A549 (cell line): Measurements from ENCODE around the gene ANKS1B. TPM values are rescaled to one million over a fixed set of nuclear protein-coding genes. Genes with fewer than 3 reads are reported as not detected.

Source experiments
- ATAC-seq, 2 experiments: fragments of 200-7000 bp in 1 of 2; fragments of >200 bp in 1 of 2; cut with Nextera tagmentation in 1 of 2; cut with Tn5 transposase in 1 of 2; 3 replicates each; pipeline versions ENCODE4 v1.8.0 to v1.9.1; 2018 to 2020; ENCODE audit warnings: mild to moderate bottlenecking in 1 of 2, moderate library complexity in 1 of 2
- CTCF ChIA-PET: fragments of 300-600 bp; sonication (Branson Sonifier 250); formaldehyde crosslinking; extraction: SDS; loops from one replicate; lab custom pipeline; 2021; ENCODE audit warnings: antibody characterized with exemption, inconsistent platforms; lab: Yijun Ruan, JAX
- POLR2A ChIA-PET: fragments of 350-600 bp; formaldehyde crosslinking; extraction: SDS; loops from one replicate; lab custom pipeline; 2021; ENCODE audit warnings: antibody characterized with exemption, inconsistent platforms; lab: Yijun Ruan, JAX
- DNase-seq, 2 experiments: peaks; one replicate each; pipeline versions ENCODE4 v3.0.0 to v3.0.0-alpha.2; 2011 to 2016; ENCODE audit warnings: low read depth in 1 of 2, low spot score in 1 of 2
- FAIRE-seq: peaks from 2 replicates; lab custom pipeline; 2011; peaks lifted over from hg19 to GRCh38; lab: Jason Lieb, UNC
- H3K27ac ChIP-seq, 2 experiments: fragments of >200 bp; sonication (Bioruptor Twin); formaldehyde crosslinking; 3 replicates each; pipeline ENCODE4 v1.5.1; 2016 to 2017
- H3K4me1 ChIP-seq: fragments of >200 bp; sonication (Bioruptor Twin); formaldehyde crosslinking; 3 replicates; pipeline ENCODE4 v1.6.1; 2016
- H3K4me2 ChIP-seq: fragments of >200 bp; sonication (Bioruptor Twin); formaldehyde crosslinking; 3 replicates; pipeline ENCODE4 v1.6.1; 2016
- H3K4me3 ChIP-seq: fragments of >200 bp; sonication (Bioruptor Twin); formaldehyde crosslinking; 3 replicates; pipeline ENCODE4 v1.5.1; 2016
- H3K9me3 ChIP-seq: fragments of >200 bp; sonication (Bioruptor Twin); formaldehyde crosslinking; 3 replicates; pipeline ENCODE4 v1.6.1; 2016
- BHLHE40 ChIP-seq: IDR thresholded peaks from 2 replicates; pipeline ENCODE4 v1.6.1; 2012; ENCODE audit warnings: low read depth, low read length, inconsistent platforms
- CBX2 ChIP-seq: fragments of 200-600 bp; sonication (generic); IDR thresholded peaks from 2 replicates; pipeline ENCODE4 v1.6.1; 2016; ENCODE audit warnings: low read depth, mild to moderate bottlenecking, borderline replicate concordance
- CBX8 ChIP-seq: fragments of 200-600 bp; sonication (generic); IDR thresholded peaks from 2 replicates; pipeline ENCODE4 v1.6.1; 2016
- CEBPB ChIP-seq, 2 experiments: fragments of >200 bp in 1 of 2; sonication (Bioruptor Twin) in 1 of 2; formaldehyde crosslinking in 1 of 2; IDR thresholded peaks; 2 replicates each; pipeline ENCODE4 v1.6.1; 2012 to 2016
- CTCF ChIP-seq: fragments of >200 bp; sonication (Bioruptor Twin); formaldehyde crosslinking; IDR thresholded peaks from 3 replicates; pipeline ENCODE4 v1.5.1; 2016
- ELK1 ChIP-seq: fragments of 150-350 bp; IDR thresholded peaks from 2 replicates; pipeline ENCODE4 v1.6.1; 2014; ENCODE audit warnings: low read depth, mild to moderate bottlenecking, low read length
- EP300 ChIP-seq, 2 experiments: fragments of >200 bp; sonication (Bioruptor Twin); formaldehyde crosslinking; IDR thresholded peaks; 2 replicates in 1 of 2; 3 replicates in 1 of 2; pipeline ENCODE4 v1.6.1; 2016 to 2017
- FOSB ChIP-seq: fragments of 250-450 bp; sonication (Bioruptor Pico); IDR thresholded peaks from 2 replicates; pipeline ENCODE4 v1.5.0; 2020; ENCODE audit warnings: mild to moderate bottlenecking, moderate library complexity
- FOXS1 ChIP-seq: fragments of 250-450 bp; sonication (Bioruptor Pico); IDR thresholded peaks from 2 replicates; pipeline ENCODE4 v1.5.0; 2020; ENCODE audit warnings: mild to moderate bottlenecking, moderate library complexity
- HMGXB4 ChIP-seq: fragments of 250-450 bp; sonication (Bioruptor Pico); IDR thresholded peaks from 2 replicates; pipeline ENCODE4 v1.5.0; 2021; ENCODE audit warnings: mild to moderate bottlenecking, moderate library complexity, borderline replicate concordance
- HOXB13 ChIP-seq: fragments of 250-450 bp; sonication (Bioruptor Pico); IDR thresholded peaks from 2 replicates; pipeline ENCODE4 v1.5.0; 2020; ENCODE audit warnings: low read depth, mild to moderate bottlenecking, moderate library complexity
- KDM5A ChIP-seq: fragments of 200-600 bp; sonication (generic); IDR thresholded peaks from 2 replicates; pipeline ENCODE4 v1.6.1; 2016; ENCODE audit warnings: antibody characterized with exemption, mild to moderate bottlenecking
- MAX ChIP-seq: IDR thresholded peaks from 2 replicates; pipeline ENCODE4 v1.6.1; 2012
- MAZ ChIP-seq: fragments of 150-350 bp; IDR thresholded peaks from 2 replicates; pipeline ENCODE4 v1.6.1; 2014; ENCODE audit warnings: antibody characterized with exemption, low read depth, low read length, borderline replicate concordance
- MYC ChIP-seq: IDR thresholded peaks from 2 replicates; pipeline ENCODE4 v1.6.1; 2012; ENCODE audit warnings: mild to moderate bottlenecking, inconsistent platforms, low read length, improper control_type of control experiment, borderline replicate concordance
- RAD21 ChIP-seq, 2 experiments: fragments of >200 bp in 1 of 2; sonication (Bioruptor Twin) in 1 of 2; formaldehyde crosslinking in 1 of 2; IDR thresholded peaks in 1 of 2; conservative IDR thresholded peaks in 1 of 2; 2 replicates in 1 of 2; 3 replicates in 1 of 2; pipeline ENCODE4 v1.6.1; 2012 to 2018; ENCODE audit warnings: inconsistent platforms in 1 of 2
- REST ChIP-seq: fragments of 200-600 bp; sonication (generic); IDR thresholded peaks from 2 replicates; pipeline ENCODE4 v1.6.1; 2016; ENCODE audit warnings: antibody characterized with exemption, mild to moderate bottlenecking, moderate library complexity
- RNF2 ChIP-seq: fragments of 200-600 bp; sonication (generic); IDR thresholded peaks from 2 replicates; pipeline ENCODE4 v1.6.1; 2016; ENCODE audit warnings: low read depth, mild to moderate bottlenecking, antibody characterized with exemption, moderate library complexity, borderline replicate concordance
- SREBF2 ChIP-seq: fragments of 450-650 bp; IDR thresholded peaks from 2 replicates; pipeline ENCODE4 v1.6.1; 2014; ENCODE audit warnings: mild to moderate bottlenecking, moderate library complexity
- TFCP2L1 ChIP-seq: fragments of 250-450 bp; sonication (Bioruptor Pico); IDR thresholded peaks from 2 replicates; pipeline ENCODE4 v1.5.0; 2021; ENCODE audit warnings: mild to moderate bottlenecking
- ZFP36 ChIP-seq: fragments of 450-650 bp; IDR thresholded peaks from 2 replicates; pipeline ENCODE4 v1.6.1; 2014; ENCODE audit warnings: borderline replicate concordance; ENCODE audit not compliant: partially characterized antibody
- ZNF302 ChIP-seq: fragments of 250-450 bp; sonication (Bioruptor Pico); IDR thresholded peaks from 2 replicates; pipeline ENCODE4 v1.9.0; 2021; ENCODE audit warnings: inconsistent platforms, mild to moderate bottlenecking, moderate library complexity
- ZSCAN20 ChIP-seq: fragments of 250-450 bp; sonication (Bioruptor Pico); IDR thresholded peaks from 2 replicates; pipeline ENCODE4 v1.8.0; 2022; ENCODE audit warnings: mild to moderate bottlenecking, moderate library complexity
- WGBS: methylation state at CpG from one replicate; pipeline ENCODE4 v1.1.6; 2017; ENCODE audit errors: missing lambda C conversion rate; 5-methylcytosine and 5-hydroxymethylcytosine counted together
- polyA plus RNA-seq, 4 experiments: library from polyadenylated mRNA; depleted of rRNA in 3 of 4; stranded (reverse); fragments of >200 nt; fragmentation: RNase III in 1 of 4; extraction: RNeasy Plus Mini Kit Qiagen cat#74134 plus additional on column Dnase treatment in 1 of 4; gene quantifications; 2 replicates in 3 of 4; 3 replicates in 1 of 4; pipeline ENCODE4 v1.2.3, GENCODE V29; 2011 to 2017

Gene ANKS1B
- polyA plus RNA-seq, 2 of the 4 experiments (the other 2 are of a cell fraction) = 1.5 to 2.2 TPM

- no peak overlapping the region for H3K27ac ChIP-seq
- no peak for FAIRE-seq
- H3K9me3 ChIP-seq = no peaks in the 10 kb centered on the region
- CTCF ChIA-PET = interaction anchor here (1.4 to 7.3 kb wide), 3 partner anchors 270 to 347 kb away, joined by 5 to 51 read pairs (median 6); no protein-coding TSS in a partner anchor
- POLR2A ChIA-PET = no interaction called here
- no peak for TF ChIP-seq REST
- TF ChIP-seq HMGXB4 (CRISPR knock-in tag) = no peak
- 51% methylated on average over 3 of the region's 3 CpGs for whole genome bisulfite sequencing
- H3K4me3 ChIP-seq = no peak overlapping the region
- H3K4me1 ChIP-seq = no peaks in the 10 kb centered on the region
- no peak for ATAC-seq
- H3K4me2 ChIP-seq = no peak overlapping the region
- no peak for DNase-seq
Measured at GRCh38 chr12:99389751-99390150, 595.0 kb downstream of the ANKS1B start.

GRCh38 chr12:99388671-99389195 lies 596.0 kb downstream of the ANKS1B start:
- TF ChIP-seq ZNF302 (CRISPR knock-in tag) (no peak), KDM5A (no peak), RAD21 (conservative IDR thresholded peaks at IDR 0.05 in 1 of 2, IDR thresholded peaks at IDR 0.05 in 1 of 2) (no peak), BHLHE40 (no peak), MYC (no peak), FOXS1 (no peak), RNF2 (no peak), SREBF2 (no peak), ELK1 (no peak), ZSCAN20 (CRISPR knock-in tag) (no peak), HOXB13 (CRISPR knock-in tag) (no peak), FOSB (no peak), TFCP2L1 (no peak)
- TF ChIP-seq, all 56 proteins: peak for 0
- ATAC-seq = no peak
- whole genome bisulfite sequencing = 0% methylated on average over 1 of the region's 1 CpG
- ChIA-PET CTCF (interaction anchor here (1.2 to 7.3 kb wide), 3 partner anchors 271 to 376 kb away, joined by 4 to 51 read pairs (median 5); no protein-coding TSS in a partner anchor), POLR2A (no interaction called here)
- peak; percentile 36 for FAIRE-seq
- Histone ChIP-seq H3K4me3 (no peak overlapping the region), H3K9me3 (no peaks in the 10 kb centered on the region), H3K27ac (no peak overlapping the region), H3K4me1 (no peaks in the 10 kb centered on the region), H3K4me2 (no peak overlapping the region)
- DNase-seq = no peak

GRCh38 chr12:99387661-99388060 lies 597.1 kb downstream of the ANKS1B start:
- no peak overlapping the region for H3K4me3 ChIP-seq
- no peak overlapping the region for H3K27ac ChIP-seq
- ATAC-seq = no peak
- WGBS = 30% methylated on average over 4 of the region's 4 CpGs
- DNase-seq = no peak
- H3K4me2 ChIP-seq = no peak overlapping the region
- peak; percentile 18 for FAIRE-seq
- no peaks in the 10 kb centered on the region for H3K9me3 ChIP-seq
- POLR2A ChIA-PET = no interaction called here
- no peaks in the 10 kb centered on the region for H3K4me1 ChIP-seq
- CTCF ChIA-PET = interaction anchor here (1.0 to 7.3 kb wide), 5 partner anchors 56 to 377 kb away, joined by 3 to 51 read pairs (median 4); no protein-coding TSS in a partner anchor
- TF ChIP-seq CEBPB (IDR thresholded peaks at IDR 0.05) (no peak), ZSCAN20 (CRISPR knock-in tag) (no peak), FOXS1 (no peak), RNF2 (no peak), EP300 (IDR thresholded peaks at IDR 0.05) (no peak), ELK1 (no peak), KDM5A (no peak), MAZ (no peak), SREBF2 (no peak), ZFP36 (no peak), CBX8 (no peak), CBX2 (no peak), CTCF (no peak), MAX (no peak)
